ENCODE data around the gene PCSK9. TPM values are rescaled to one million over a fixed set of nuclear protein-coding genes. Genes with fewer than 3 reads are reported as not detected.

Gene PCSK9
- total and polyA plus RNA-seq, 2 of the 4 experiments (the other 2 are of a cell fraction): under 0.01 to 0.17 TPM

- intact Hi-C loops (cut with micrococcal nuclease) (loop anchor here (1.0 to 5.0 kb wide), 2 partner anchors 206 to 1516 kb away; no protein-coding TSS in a partner anchor), in situ Hi-C loops (cut with MboI; ENCODE audit: low sequenced_read_pairs) (no loop called here)
Observed at GRCh38 chr1:55071477-55071876, 32.1 kb downstream of the PCSK9 start.

More at GRCh38 chr1:55071477-55071876, 32.1 kb downstream of the PCSK9 start:
- no peak overlapping the region for H3K56ac ChIP-seq (ENCODE audit: extremely low read depth, insufficient read depth, low read length)
- no peaks in the 10 kb centered on the region for H3K79me1 ChIP-seq (ENCODE audit: low read depth in 1 of 2, low read length in 2 of 2)
- 50% methylated on average over 7 of the region's 8 CpGs; no CpG with 5 or more reads in 1 of the 2 experiments for WGBS, 2 experiments (ENCODE audit: extremely low coverage in 2 of 2, insufficient read length in 1 of 2)
- ChIA-PET CTCF (interaction anchor here (0.6 to 1.3 kb wide), 8 partner anchors 9 to 607 kb away, joined by 3 to 5 read pairs (median 4); no protein-coding TSS in a partner anchor), POLR2A (ENCODE audit: unreplicated experiment) (no interaction called here)
- no peak overlapping the region for H2AK5ac ChIP-seq (ENCODE audit: low read depth, low read length)
- no peak overlapping the region; the same call in 1 of the 2 replicates for H2BK20ac ChIP-seq (ENCODE audit: low read depth, low read length)
- no peak overlapping the region for H2BK120ac ChIP-seq (ENCODE audit: low read depth, low read length)
- no peak overlapping the region for H4K91ac ChIP-seq (ENCODE audit: insufficient read depth, low read depth, low read length)
- H2AFZ ChIP-seq (replicated peaks; ENCODE audit: low read length, poor library complexity): peak overlapping the region; percentile 28
- no peaks in the 10 kb centered on the region for H3K4me1 ChIP-seq (ENCODE audit: control insufficient read depth, insufficient read depth, low read length)
- H2BK15ac ChIP-seq (ENCODE audit: low read depth, low read length): no peak overlapping the region
- dilution Hi-C loops (cut with HindIII; ENCODE audit: low sequenced_read_pairs, unreplicated experiment): no loop called here
- H2BK5ac ChIP-seq (ENCODE audit: low read depth, low read length, poor library complexity, severe bottlenecking): no peak overlapping the region
- H3K9me1 ChIP-seq (ENCODE audit: insufficient read depth, low read length): peaks cover 7% of the 10 kb centered on the region
- H3K9me3 ChIP-seq (ENCODE audit: control insufficient read depth, insufficient read depth, low read length): no peaks in the 10 kb centered on the region
- peaks cover 47% of the 10 kb centered on the region for H3K36me3 ChIP-seq (ENCODE audit: control insufficient read depth, insufficient read depth, low read length)
- H4K8ac ChIP-seq (ENCODE audit: low read depth in 2 of 2, low read length in 2 of 2): no peak overlapping the region
- DNase-seq (peak; percentile 70), ATAC-seq (ENCODE audit: low read depth) (peak; percentile 100)
- H4K5ac ChIP-seq (ENCODE audit: low read depth, low read length): no peak overlapping the region
- H3K27me3 ChIP-seq (ENCODE audit: control insufficient read depth, insufficient read depth, low read length): no peaks in the 10 kb centered on the region
- H3K4me2 ChIP-seq (ENCODE audit: low read depth, low read length): no peak overlapping the region
- H4K20me1 ChIP-seq (ENCODE audit: insufficient read depth, low read length): no peaks in the 10 kb centered on the region
- no peak overlapping the region for H3K18ac ChIP-seq (ENCODE audit: low read depth, low read length)
- no TSS peak for BruUV-seq (replicated peaks)
- H2AK9ac ChIP-seq (replicated peaks; ENCODE audit: low read depth, low read length, poor library complexity): peak overlapping the region; percentile 3
- H3K27ac ChIP-seq (ENCODE audit: insufficient read depth, low read length): no peak overlapping the region
- no peak overlapping the region for H3K4ac ChIP-seq (ENCODE audit: low read depth, low read length)
- H3K14ac ChIP-seq (replicated peaks; ENCODE audit: low read depth, low read length): no peak overlapping the region
- TF ChIP-seq SMC3 (IDR thresholded peaks at IDR 0.05; ENCODE audit: low read depth, low read length) (peak; percentile 26), RAD21 (IDR thresholded peaks at IDR 0.05; ENCODE audit: low read length) (peak; percentile 42), RFX5 (IDR thresholded peaks at IDR 0.05; ENCODE audit: low read depth, low read length) (no peak), USF2 (IDR thresholded peaks at IDR 0.05; ENCODE audit: low read depth, low read length) (no peak), NFE2L2 (IDR thresholded peaks at IDR 0.05; ENCODE audit: low read depth, low read length) (no peak), CTCF (conservative IDR thresholded peaks at IDR 0.05; ENCODE audit: low read depth, low read length) (peak; percentile 59), CHD1 (IDR thresholded peaks at IDR 0.05; ENCODE audit: low read depth, low read length) (no peak)
- H3K9ac ChIP-seq (ENCODE audit: low read depth, low read length): no peak overlapping the region
- no peak overlapping the region for H3K4me3 ChIP-seq (ENCODE audit: insufficient read depth, low read depth, low read length)
- no peak overlapping the region for H3K23ac ChIP-seq (ENCODE audit: low read depth, low read length)

All from IMR-90 (cell line).